GM21423 (cell line): ENCODE results near the gene PCSK4.
"Not testable (repeated sequence)": the region's sequence is repeated elsewhere in the genome, so short reads cannot be mapped to it uniquely, and the experiment has no call there.

ENCODE experiments used
- ATAC-seq: cut with Tn5 transposase; IDR thresholded peaks from one replicate; pipeline ENCODE4 v1.9.1; 2021; ENCODE audit warnings: mild to moderate bottlenecking, moderate library complexity; ENCODE audit not compliant: unreplicated experiment

Gene PCSK4

DNA sequence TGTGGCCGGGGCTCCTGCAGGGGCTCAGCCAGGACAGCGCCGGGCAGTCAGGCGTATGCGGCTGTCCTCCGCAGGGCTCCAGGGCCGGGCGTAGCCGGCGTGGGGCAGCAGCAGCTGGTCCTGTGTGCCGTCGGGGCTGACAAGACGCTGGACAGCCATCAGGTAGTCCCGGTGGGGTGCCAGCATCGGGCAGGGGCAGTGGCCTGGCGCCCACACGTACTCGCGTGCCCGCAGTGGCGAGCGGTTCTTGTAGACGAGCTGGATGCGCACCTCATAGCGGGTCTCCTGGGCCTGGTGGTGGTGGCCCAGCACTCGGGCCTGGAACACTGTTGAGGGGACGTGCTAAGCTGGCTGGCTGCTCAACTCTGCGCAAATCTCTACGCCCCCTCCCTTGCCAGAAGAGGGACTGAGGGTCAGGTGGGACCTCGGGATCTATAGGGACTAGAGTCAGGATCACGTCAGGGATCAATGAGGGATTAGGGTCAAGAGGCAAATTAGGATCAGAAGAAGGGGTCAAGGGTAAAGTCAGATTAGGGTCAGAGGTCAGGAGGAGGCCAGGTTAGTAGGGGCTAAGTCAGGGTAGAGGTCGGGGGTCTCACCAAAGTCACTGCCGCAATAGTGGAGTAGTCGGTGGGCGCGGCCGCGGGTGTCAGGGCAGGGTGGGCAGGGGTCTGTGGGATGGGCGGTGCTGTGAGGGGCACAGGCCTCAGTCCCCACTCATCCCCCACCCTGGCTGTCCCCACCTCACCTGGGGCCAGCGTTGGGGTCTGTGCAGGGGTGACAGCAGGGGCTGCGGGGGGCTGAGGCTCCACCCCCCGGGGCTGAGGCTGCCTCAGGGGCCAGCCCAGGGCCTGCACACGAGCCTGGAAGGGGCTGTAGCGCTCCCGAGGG is 16.1 kb upstream of the PCSK4 start:
- no peak for ATAC-seq

DNA sequence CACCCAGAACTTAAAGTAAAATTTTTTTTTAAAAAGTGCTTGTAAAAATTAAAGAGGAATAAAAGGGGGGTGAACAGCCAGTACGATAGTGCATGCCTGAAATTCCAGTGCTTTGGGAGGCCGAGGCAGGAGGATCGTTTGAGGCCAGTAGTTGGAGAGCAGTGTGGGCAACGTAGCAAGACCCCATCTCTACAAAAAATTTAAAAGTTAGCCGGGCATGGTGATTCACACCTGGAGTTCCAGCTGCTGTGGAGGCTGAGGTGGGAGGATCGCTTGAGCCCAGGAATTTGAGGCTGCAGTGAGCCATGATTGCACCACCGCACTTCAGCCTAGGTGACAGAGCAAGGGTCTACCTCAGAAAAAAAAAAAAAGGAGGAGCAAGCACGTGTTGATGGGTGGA is 14.9 kb upstream of the PCSK4 start:
- ATAC-seq: no peak

DNA sequence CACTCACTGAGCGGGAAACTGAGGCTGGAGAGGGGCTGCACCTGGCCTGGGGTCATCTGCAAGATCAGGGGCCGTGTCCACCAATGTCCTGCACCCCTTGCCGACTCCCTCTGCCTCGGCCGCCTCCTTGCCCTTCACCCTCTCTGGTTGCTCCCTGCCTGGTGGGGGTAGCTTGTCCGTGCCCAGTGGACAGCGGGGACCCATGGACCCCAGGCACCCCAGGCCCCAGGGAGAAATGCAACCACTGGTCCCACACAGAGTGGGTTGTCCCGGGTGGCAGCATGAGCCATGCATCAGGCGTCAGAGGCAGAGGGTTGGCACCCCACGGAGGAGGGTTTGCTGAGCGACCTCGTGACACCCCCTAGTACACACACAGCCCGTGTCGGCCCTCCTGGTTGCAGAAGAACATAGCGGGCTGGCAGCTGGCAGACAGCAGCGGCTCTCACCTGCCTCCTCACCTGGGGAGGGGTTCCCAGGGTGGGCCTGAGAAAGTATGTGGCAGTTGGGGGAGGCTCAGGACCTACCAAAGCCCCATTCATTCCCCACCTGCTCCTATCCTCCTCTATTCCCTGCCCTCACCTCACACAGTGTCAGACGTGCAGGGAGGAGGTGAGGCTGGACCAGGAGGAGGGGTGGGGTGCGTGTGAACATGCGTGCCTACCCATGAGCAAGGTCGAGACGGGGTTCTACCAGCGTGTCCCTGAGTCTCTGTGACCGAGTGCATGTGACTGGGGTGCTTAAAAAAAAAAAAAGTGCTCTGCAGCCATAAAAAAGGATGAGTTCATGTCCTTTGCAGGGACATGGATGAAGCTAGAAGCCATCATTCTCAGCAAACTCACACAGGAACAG is 14.0 kb upstream of the PCSK4 start:
- no peak for ATAC-seq

DNA sequence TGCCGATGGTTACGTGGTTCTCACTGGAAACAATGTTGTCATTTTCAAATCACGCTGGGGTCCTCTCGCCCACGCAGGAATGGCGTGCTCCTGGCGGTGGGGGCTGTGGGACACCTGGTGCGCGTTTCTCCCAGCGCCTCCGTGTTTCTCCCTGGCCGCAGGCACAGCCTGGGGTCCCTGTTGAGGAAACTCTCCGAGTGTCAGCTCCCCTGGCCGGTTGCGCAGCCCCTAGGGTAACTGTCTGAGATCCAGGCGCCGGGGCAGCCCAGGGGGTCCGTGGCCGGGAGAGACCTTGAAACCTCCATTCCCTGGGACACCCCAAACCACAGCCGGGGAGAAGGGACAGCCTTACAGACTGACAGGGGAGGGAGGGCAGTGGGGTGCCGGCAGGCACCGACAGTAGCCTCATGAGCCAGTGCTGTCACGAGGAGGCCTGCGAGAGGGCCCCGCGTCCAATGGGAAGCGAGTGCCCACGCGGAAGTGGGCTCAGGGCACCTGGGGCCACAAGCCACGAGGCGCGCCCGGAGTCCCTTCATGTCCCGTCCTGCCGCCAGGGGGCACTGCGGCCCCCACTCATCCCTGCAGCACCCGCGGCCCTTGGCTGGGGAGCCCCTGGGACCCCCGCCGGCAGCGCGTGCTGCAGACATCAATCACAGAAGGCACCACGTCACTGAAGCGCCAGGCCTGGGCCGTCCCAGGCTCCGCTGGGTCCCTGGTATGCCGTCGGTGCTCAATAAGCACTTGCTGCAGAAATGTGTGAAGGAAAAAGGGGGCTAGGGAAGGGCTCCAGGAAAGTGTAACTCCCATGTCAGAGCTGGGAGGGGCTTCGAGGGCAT is 13.2 kb upstream of the PCSK4 start:
- ATAC-seq: no peak

DNA sequence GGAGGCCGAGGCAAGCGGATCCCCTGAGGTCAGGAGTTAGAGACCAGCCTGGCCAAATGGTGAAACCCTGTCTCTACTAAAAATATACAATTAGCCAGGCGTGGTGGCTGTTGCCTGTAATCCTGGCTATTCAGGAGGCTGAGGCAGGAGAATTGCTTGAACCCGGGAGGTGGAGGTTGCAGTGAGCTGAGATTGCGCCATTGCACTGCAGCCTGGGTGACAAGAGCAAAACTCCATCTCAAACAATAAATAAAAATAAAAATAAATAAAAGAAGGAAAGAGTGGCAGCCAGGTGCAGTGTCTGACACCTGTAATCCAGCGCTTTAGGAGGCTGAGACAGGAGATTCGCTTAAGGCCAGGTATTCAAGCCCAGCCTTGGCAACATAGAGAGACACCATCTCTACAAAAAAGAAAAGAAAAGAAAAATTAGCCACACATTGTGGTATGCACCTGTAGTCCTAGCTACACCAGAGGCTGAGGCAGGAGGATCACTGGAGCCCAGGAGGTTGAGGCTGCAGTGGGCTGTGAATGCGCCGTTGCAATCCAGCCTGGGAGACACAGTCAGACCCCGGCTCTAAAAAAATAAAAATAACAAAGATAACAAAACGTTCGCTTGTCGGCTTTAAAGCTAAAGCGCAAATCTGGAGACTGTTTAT is 12.4 kb upstream of the PCSK4 start:
- no peak for ATAC-seq

DNA sequence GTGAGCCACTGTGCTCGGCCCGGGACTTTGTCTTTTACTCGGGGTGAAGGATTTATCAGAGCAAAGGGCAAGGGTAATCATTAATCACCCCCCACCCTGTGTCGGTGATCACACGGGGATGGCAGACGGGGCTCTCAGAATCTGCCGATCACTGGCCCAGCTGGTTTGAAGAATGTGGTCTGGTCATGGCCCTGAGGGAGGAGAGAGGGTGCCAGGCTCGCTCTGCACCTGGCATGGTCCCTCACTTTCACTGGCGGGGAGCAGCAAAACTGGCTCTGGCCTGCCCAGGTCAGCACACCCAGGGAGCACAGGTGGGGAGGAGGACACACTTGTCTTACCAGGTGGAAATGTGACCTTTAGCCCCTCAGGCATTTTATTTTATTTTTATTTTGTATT is 11.0 kb upstream of the PCSK4 start:
- ATAC-seq: no peak

DNA sequence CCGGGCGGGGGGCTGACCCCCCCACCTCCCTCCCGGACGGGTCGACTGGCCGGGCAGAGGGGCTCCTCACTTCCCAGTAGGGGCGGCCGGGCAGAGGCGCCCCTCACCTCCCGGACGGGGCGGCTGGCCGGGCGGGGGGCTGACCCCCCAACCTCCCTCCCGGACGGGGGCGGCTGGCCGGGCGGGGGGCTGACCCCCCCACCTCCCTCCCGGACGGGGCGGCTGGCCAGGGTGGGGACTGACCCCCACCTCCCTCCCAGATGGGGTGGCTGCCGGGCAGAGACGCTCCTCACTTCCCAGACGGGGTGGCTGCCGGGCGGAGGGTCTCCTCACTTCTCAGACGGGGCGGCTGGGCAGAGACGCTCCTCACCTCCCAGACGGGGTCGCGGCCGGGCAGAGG is 9.1 kb upstream of the PCSK4 start:
- not testable (repeated sequence) for ATAC-seq

DNA sequence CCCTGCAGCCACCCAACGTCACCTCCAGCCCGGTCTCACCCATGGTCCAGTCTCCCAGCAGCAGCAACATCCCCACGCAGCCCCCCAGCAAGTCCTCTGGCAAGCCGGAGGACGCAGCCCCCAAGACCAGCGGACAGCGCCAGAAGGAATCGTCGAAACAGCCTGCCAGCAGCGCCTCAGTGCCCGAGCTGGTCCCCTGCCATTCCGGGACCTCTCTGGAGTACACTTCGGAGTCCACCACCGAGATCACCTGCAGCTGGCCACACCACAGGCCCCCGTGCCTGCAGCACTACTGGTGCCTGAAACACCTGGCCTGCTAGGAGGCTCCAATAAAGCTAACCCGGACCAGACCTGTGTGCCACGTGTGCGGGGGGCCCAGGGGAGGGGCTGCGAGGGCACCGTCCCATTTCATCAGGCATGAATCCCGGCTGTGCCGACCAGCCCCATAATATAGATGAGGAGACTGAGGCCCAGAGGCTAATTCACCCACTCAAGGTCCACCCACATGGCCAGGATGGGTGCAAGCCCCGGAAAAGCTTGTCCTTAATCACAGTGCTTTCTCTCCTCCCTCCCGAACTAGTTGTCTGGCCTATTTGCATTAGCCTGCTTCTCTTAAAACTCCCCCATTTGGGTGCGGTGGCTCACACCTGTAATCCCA is 7.6 kb upstream of the PCSK4 start:
- ATAC-seq: no peak

DNA sequence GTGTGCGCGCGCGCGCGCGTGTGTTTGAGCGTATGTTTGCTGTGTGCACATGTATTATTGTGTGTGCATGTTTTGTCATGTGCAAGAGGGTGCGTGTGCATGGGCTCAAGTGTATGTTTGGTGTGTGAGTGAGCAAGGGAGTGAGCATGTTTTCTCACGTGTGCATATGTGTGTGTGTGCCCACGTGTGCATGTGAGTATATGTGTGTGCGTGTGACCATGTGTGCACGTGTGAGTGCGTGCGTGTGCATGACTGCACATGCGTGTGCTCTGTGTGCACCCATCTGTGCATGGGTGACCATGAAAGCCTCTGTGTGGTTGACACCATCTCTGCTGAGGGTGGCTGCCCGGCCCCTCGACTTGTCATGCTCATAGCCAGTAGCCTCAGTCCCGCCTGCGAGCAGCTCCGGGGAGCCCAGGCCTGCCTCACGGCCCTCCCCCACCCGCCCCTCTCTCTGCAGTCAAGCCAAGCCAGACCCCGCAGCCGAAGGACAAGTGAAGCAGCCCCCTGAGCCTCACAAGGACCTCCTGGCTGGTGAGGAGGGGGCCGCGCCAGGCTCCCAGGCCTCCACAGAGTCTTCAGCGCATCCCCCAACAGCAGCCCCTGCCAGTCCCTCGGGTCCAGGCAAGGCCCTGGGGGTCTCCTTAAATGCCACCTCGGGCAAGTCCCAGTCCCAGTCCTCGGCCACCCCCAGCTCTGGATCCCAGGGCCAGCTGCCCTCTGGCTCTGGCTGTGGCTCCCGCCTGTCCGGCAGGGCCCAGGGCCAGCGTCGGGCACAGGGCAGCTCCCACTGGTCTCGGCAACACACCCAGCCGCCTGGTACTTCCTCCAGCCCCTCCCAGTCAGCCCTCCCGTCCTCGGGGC is 6.8 kb upstream of the PCSK4 start:
- ATAC-seq: no peak

DNA sequence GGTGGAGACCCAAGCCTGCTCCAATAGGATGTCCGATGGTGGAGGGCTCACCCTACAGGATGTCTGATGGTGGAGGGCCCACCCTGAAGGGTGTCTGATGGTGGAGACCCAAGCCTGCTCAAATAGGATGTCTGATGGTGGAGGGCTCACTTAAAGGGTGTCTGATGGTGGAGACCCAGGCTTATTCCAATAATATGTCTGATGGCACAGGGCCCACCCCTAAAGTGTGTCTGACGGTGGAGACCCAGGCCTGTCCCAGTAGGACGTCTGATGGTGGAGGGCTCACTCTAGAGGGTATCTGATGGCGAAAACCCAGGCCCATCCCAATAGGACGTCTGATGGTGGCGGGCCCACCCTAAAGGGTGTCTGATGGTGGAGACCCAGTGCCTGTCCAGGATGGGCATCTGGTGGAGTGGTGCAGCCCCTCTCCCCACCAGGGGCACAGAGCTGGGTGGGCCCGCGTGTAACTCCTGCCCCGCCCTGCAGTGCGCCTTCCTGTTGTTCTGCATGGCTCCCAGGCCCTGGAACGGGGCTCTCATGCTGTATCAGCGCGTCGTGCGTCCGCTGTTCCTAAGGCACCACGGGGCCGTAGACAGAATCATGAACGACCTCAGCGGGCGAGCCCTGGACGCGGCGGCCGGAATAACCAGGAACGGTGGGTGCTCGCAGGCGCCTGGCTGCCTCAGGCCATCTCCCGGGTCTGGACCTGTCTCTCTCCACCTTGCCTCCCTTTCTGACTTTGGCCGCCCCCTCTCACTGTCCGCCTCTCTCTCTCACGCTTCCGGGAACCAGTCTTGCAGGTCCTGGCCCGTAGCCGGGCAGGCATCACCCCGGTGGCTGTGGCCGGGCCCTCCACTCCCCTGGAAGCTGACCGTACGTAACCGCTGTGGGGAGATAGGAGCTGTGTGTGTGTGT is 5.9 kb upstream of the PCSK4 start:
- ATAC-seq: no peak

DNA sequence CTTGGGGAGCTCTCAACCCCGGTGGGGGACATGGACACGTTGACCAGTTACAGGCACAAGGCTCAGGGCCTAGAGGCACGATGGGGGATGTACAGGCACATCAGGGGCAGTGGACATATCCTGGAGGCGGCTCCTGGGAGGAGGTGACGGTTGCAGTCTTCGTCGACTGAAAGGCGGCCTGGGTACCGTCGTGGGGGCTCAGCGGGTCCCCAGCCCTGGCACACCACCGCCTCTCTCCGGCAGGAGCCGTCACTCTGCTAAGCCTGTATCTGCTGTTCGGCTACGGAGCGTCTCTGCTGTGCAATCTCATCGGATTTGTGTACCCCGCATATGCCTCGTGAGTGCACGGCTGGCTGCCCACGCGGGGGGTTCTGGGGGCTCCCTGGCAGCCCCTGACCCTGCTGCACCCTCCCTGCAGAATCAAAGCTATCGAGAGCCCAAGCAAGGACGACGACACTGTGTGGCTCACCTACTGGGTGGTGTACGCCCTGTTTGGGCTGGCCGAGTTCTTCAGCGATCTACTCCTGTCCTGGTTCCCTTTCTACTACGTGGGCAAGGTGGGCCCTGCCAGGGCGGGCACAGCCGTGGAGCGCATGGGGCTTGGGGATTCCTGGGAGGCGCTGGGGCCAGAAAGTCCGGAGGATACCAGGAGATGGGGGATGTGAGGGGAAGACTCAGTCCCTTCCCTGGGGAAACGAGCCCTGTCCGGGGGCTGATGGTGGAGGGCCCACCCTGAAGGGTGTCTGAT is 5.1 kb upstream of the PCSK4 start:
- no peak for ATAC-seq

DNA sequence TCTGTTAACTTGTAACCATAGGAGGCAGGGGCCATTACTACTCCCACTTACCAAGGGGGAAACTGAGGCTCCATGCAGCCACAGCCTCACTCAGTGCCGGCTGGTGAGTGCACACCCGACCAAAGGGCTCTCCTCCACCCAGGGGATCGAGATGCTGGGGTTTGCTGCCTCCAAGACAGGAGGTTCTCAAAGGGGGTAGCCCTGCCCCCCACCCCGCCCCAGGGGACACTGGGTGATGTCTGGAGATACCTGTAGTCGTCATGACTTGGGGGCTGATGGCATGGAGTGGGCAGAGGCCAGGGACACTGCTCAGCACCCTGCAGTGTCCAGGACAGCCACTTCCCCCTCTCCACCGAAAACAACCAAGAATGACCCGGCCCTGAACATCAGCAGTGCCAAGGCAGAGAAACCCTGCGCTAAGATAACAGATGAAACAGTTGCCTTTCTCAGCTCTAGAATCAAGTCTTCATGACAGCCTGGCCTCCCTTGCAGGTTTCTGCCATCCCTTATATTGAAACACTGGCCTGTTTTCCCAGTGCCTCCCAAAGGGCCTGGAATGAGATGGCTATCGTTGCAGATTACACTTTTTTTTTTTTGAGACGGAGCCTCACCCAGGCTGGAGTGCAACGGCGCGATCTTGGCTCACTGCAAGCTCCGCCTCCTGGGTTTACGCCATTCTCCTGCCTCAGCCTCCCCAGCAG is 4.1 kb upstream of the PCSK4 start:
- ATAC-seq: no peak

DNA sequence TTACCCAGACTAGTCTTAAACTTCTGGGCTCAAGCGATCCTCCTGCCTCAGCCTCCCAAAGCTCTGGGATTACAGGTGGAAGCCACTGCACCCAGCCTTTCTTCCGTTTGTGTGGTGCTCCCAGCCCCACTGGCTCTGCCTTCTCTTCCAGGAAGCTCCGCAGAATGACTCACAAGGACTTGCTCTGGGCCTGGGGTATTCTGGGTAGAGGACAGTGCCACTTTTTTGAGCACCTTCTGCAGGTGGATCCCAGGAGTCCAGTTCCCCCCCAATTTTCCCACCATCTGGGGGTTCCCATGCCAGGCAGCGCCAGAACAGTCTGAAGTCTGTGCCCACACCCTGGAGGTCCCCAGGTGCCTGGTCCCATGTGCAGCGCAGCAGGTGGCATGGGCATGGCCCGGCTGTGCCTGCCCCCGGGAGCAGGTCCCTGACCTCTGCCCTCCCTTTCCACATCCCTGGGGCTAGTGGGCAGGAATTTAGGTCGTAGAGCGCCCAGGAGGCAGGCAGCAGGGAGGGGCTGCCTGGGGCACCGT is 2.4 kb upstream of the PCSK4 start:
- ATAC-seq: no peak

DNA sequence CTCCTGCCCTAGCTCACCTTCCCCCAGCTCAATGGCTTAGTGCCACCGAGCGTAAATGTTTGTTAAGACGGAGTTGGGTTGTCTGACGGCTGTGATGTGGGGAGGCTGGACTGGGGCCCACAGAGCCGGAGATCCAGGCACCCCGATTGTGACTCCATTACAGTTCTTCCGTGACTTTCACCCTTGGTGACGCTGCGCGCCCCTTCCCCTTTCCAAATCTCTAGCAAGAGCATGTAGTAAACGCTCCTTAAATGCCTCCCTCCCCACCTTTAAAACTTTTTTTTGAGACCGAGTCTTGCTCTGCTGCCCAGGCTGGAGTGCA is 1.7 kb upstream of the PCSK4 start:
- ATAC-seq: no peak

DNA sequence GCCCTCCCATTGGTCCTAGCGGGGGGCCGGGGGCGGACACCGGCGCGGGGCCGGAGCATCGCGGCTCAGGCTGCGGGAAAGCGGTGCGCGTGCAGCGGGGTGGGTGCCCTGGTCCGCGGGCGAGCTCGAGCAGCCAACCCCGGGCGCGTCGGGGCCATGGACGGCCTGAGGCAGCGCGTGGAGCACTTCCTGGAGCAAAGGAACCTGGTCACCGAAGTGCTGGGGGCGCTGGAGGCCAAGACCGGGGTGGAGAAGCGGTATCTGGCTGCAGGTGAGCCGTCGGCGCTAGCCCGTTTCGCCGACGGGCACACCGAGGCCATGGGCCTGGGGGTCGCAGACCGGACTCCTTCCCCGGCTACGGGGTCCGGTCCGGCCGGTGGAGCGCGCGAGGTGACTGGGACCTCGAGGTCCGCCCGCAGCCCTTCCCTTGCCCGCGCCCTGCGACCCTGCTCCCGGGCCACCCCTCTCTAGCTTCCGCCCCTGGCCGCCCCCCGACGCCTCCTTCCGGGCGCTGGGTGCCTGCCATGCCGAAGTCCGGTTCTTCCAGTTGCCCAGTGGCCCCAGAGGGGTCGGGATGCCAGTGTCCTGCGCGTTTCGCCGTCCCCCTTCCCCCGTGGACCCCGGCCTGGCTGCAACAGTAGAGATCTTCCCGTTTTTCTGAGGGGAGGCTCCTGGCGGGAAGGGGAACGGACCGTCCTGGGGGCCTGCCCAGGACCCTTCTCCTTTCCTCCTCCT is 1.1 kb upstream of the PCSK4 start, which contains the start of gene REEP6:
TSS of gene REEP6 (plus strand) at position 68 of the 735 bp plus-strand sequence. CDS start at position 157, 89 bp downstream.
- ATAC-seq: no peak
